Astrocyte of the spinal cord (primary cell): ENCODE data around the gene SPEM3.
A peak's percentile ranks its signal among the peaks of the same experiment; 100 is the strongest.

Experiments
- DNase-seq: peaks from one replicate; pipeline ENCODE4 v3.0.0; 2011; ENCODE audit warnings: low read depth, low spot score
- H3K4me3 ChIP-seq: 2 replicates; pipeline ENCODE4 v1.5.1; 2011; ENCODE audit warnings: low read depth, mild to moderate bottlenecking, low read length, moderate library complexity
- CTCF ChIP-seq: IDR thresholded peaks from 2 replicates; pipeline ENCODE4 v1.5.1; 2012; ENCODE audit warnings: low read depth, mild to moderate bottlenecking, low read length, inconsistent platforms
- in situ Hi-C: cut with HindIII; loops from 2 replicates; pipeline ENCODE4 v1.10.0; 2017; ENCODE audit warnings: low sequenced_read_pairs

Gene SPEM3

GRCh38 chr17:7464081-7464480, 35.4 kb downstream of the SPEM3 start:
- in situ Hi-C loops, result no loop called here
- no peak overlapping the region for H3K4me3 ChIP-seq
- no peak for DNase-seq
- no peak for TF ChIP-seq CTCF

DNA sequence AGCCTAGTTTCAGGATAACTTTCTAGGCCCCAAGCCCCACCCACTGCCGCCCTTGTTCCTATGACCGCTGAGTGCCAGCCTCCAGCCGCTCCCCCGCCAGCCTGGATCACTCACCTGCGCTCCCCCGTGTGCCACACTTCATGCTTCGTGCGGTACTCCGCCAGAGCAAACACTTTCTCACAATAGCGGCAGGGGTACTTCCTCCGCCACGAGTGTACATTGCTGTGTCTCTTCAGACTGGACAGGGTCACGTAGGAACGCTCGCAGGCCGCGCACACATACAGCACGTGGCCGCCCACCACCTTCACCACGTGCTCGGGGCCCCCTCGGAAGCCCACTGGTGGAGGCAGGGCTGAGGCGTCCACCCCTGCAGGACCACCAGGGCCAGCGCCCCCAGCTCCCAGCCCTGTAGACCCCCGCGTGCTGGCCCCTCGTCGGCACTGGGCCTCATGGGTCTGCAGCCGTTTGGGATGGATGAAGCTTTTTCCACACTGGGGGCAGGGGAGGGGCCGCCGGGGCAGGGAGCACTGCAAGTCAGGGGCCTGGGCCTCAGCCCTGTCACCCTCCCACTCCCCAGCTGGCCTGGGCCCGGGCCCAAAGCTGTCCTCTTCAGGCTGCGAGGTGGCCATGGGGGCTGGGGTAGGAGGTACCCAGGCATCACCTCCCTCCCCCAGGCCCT, 37.1 kb downstream of the SPEM3 start:
- in situ Hi-C loops, result no loop called here
- no peak for DNase-seq
- TF ChIP-seq CTCF, result no peak
- H3K4me3 ChIP-seq, result no peak overlapping the region

DNA sequence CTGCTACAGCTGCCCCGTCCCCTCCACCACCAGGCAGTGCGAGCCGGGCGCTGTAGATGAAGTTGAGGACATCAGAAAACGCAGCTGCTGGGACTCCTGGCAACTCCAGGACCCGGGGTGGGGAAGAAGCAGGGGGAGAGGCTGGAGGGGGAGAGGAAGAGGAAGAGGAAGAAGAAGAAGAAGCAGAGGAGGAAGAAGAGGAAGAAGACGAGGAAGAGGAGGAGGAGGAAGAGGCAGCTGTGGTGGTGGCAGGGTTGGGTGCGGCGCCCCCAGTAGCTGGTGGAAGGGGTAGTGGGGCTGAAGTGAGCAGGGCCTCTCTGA, 37.6 kb downstream of the SPEM3 start:
- no peak for DNase-seq
- no peak overlapping the region for H3K4me3 ChIP-seq
- in situ Hi-C loops, result no loop called here
- no peak for TF ChIP-seq CTCF

DNA sequence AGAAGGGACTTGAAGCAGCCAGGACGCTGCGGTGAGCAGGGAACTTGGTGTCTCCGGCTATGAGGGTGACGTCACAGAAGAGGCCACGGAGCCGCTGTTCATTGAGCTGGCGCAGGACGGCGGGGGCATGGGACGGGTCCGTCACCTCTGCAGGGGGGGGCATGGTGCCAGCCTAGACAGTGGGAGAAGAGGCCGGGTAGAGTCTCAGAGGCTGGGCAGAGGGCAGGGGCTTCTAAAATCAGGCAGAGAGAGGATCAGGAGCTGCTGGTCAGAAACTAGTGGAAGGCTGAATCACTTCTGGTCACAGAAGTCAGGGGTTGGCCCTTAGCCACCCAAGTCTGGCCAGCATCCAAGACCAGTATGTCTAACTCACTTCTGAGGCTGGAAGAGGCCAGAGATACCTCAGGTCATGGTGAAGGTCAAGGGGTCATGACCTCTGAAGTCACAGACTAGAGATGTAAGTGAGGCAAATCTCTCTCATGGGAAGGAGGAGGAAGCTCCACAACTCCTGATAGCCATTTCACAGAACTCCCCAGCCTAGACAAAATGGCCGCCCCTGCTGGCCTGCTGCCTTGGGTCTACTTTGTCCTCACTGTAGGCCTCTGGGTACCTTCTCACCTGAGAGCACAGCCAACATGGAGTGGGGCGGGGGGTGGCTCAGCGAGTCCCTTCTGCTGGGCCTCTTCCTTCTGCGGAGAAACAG, 38.1 kb downstream of the SPEM3 start:
- in situ Hi-C loops, result no loop called here
- no peak overlapping the region for H3K4me3 ChIP-seq
- no peak for TF ChIP-seq CTCF
- DNase-seq, result peak; percentile 49

- no peak for DNase-seq
- no peak overlapping the region for H3K4me3 ChIP-seq
- in situ Hi-C loops, result no loop called here
- no peak for TF ChIP-seq CTCF
Measured at GRCh38 chr17:7467498-7467897, 38.8 kb downstream of the SPEM3 start.

- no peak for DNase-seq
- no peak for TF ChIP-seq CTCF
- in situ Hi-C loops, result no loop called here
- H3K4me3 ChIP-seq, result no peak overlapping the region
Measured at GRCh38 chr17:7468290-7468689, 39.6 kb downstream of the SPEM3 start.
